Bronchial epithelial cell (primary cell): Measurements from ENCODE around the gene MTRF1. TPM values are rescaled to one million over a fixed set of nuclear protein-coding genes. Genes with fewer than 3 reads are reported as not detected.
A peak's percentile ranks its signal among the peaks of the same experiment; 100 is the strongest.

Experiments
- DNase-seq: peaks from one replicate; pipeline ENCODE4 v3.0.0-alpha.2; 2010; ENCODE audit warnings: low read depth
- FAIRE-seq: peaks from 2 replicates; lab custom pipeline; 2011; peaks lifted over from hg19 to GRCh38; lab: Jason Lieb, UNC
- H3K27me3 ChIP-seq: 2 replicates; pipeline ENCODE4 v1.5.1; 2011; ENCODE audit warnings: low read length; ENCODE audit not compliant: control insufficient read depth, insufficient read depth
- H3K36me3 ChIP-seq: 2 replicates; pipeline ENCODE4 v1.5.1; 2011; ENCODE audit warnings: low read length; ENCODE audit not compliant: control insufficient read depth, insufficient read depth
- H3K4me3 ChIP-seq: 2 replicates; pipeline ENCODE4 v1.5.1; 2011; ENCODE audit warnings: mild to moderate bottlenecking, low read depth, low read length, control low read depth
- CTCF ChIP-seq: IDR thresholded peaks from 2 replicates; pipeline ENCODE4 v1.5.1; 2011; ENCODE audit warnings: mild to moderate bottlenecking, moderate library complexity, low read length, control low read depth, inconsistent platforms; ENCODE audit not compliant: insufficient read depth, severe bottlenecking
- total RNA-seq: library from RNA; depleted of rRNA; stranded (reverse); fragments of >200 nt; gene quantifications from 2 replicates; pipeline ENCODE4 v1.2.1, GENCODE V29; 2014

Gene MTRF1
- total RNA-seq, 1 donor from 2014 or later, result 10.0 TPM

- TF ChIP-seq CTCF, result no peak
- Histone ChIP-seq H3K27me3 (no peaks in the 10 kb centered on the region), H3K4me3 (peak overlapping the region; percentile 59), H3K36me3 (no peaks in the 10 kb centered on the region)
- FAIRE-seq, result no peak
- no peak for DNase-seq
Observed at GRCh38 chr13:41193469-41193868, 69.9 kb downstream of the MTRF1 start.

- no peak for TF ChIP-seq CTCF
- DNase-seq (peak; percentile 82), FAIRE-seq (no peak)
- Histone ChIP-seq H3K36me3 (no peaks in the 10 kb centered on the region), H3K4me3 (no peak overlapping the region), H3K27me3 (no peaks in the 10 kb centered on the region)
Observed at GRCh38 chr13:41188584-41188983, 74.8 kb downstream of the MTRF1 start.

- Histone ChIP-seq H3K4me3 (no peak overlapping the region), H3K36me3 (no peaks in the 10 kb centered on the region), H3K27me3 (no peaks in the 10 kb centered on the region)
- FAIRE-seq (no peak), DNase-seq (no peak)
- TF ChIP-seq CTCF, result no peak
Observed at GRCh38 chr13:41186481-41186880, 76.9 kb downstream of the MTRF1 start.

GRCh38 chr13:41182231-41182630 is 81.1 kb downstream of the MTRF1 start:
- no peaks in the 10 kb centered on the region for H3K36me3 ChIP-seq
- no peak for TF ChIP-seq CTCF

GRCh38 chr13:41179593-41180250 is 83.7 kb downstream of the MTRF1 start:
- Histone ChIP-seq H3K4me3 (no peak overlapping the region), H3K36me3 (no peaks in the 10 kb centered on the region), H3K27me3 (no peaks in the 10 kb centered on the region)
- peak; percentile 64 for FAIRE-seq
- TF ChIP-seq CTCF, result no peak
- DNase-seq, result peak; percentile 77

More at GRCh38 chr13:41182231-41182630, 81.1 kb downstream of the MTRF1 start:
- Histone ChIP-seq H3K4me3 (no peak overlapping the region), H3K27me3 (no peaks in the 10 kb centered on the region)
- peak; percentile 95 for DNase-seq
- FAIRE-seq, result no peak

- DNase-seq (peak; percentile 14), FAIRE-seq (no peak)
- no peak for TF ChIP-seq CTCF
- Histone ChIP-seq H3K36me3 (no peaks in the 10 kb centered on the region), H3K27me3 (no peaks in the 10 kb centered on the region), H3K4me3 (no peak overlapping the region)
Observed at GRCh38 chr13:41178040-41178439, 85.3 kb downstream of the MTRF1 start.
